Activated naive CD4-positive, alpha-beta T cell treated with anti-CD3 and anti-CD28 coated beads, Interleukin-2, amount 10 ng/mL, durations not matched to agents 7 days and 5 days (primary cell): ENCODE measurements around the gene CBX8.
A peak's percentile ranks its signal among the peaks of the same experiment; 100 is the strongest.

ENCODE experiments used
- CTCF ChIA-PET: fragments of 350-600 bp; sonication (Branson Sonifier 250); formaldehyde crosslinking; loops from one replicate; lab custom pipeline; 2021; ENCODE audit warnings: antibody characterized with exemption; lab: Charles Lee
- DNase-seq: peaks from one replicate; pipeline ENCODE4 v3.0.0-alpha.2; 2020
- H3K27ac Mint-ChIP-seq: one replicate; pipeline ENCODE4 v1.8.0; 2021; ENCODE audit warnings: mild to moderate bottlenecking, moderate library complexity, mixed read lengths
- H3K27me3 Mint-ChIP-seq: one replicate; pipeline ENCODE4 v1.8.0; 2021; ENCODE audit warnings: mild to moderate bottlenecking, mixed read lengths
- H3K36me3 Mint-ChIP-seq: one replicate; pipeline ENCODE4 v1.8.0; 2021; ENCODE audit warnings: mixed read lengths
- H3K4me1 Mint-ChIP-seq: one replicate; pipeline ENCODE4 v1.8.0; 2021; ENCODE audit warnings: mixed read lengths
- H3K4me3 Mint-ChIP-seq: one replicate; pipeline ENCODE4 v1.8.0; 2021; ENCODE audit warnings: mild to moderate bottlenecking, moderate library complexity, mixed read lengths
- H3K9me3 Mint-ChIP-seq: one replicate; pipeline ENCODE4 v1.8.0; 2021; ENCODE audit warnings: mixed read lengths

CBX8 gene

DNA sequence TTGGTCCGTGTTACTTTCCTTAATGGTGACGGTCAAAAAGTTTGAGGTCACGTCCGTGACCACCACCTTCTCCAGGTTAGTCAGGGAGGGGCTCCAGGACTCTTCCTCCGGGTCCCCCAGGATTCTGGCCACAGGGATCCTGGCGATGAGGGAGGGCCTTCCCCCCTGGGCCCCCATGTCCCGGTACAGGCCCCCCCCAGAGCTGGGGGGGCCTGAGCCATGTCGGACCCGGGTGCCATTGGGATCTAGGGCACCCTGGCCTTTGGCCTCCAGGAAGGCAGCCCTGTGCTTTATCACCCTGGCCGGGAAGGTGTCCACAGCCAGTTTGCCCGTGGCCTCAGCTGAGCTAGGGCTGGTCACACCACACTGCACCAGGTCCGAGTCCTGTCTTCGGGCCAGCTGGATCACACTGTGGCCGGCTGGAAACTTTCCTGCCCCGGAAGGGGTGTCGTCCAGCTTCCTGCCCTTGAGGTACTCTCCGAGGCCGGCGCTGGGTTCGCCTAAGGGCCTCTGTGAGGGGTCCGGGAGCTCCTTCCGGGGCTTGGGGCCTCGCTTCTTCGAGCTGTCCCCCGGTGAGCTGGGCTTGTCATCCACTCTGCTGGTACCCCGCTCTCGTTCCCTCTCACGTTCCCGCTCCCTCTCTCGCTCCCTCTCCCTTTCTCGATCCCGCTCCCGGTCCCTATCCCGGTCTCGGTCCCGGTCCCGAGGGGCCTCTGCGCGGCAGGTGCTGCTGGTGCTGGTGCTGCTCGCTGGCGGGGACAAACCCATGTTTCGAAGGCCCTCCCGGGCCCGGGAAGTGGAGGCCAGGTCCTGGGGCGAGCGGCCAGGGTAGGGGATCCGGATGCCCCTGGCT is 2.0 kb downstream of the CBX8 start:
- Mint-ChIP-seq H3K36me3 (peaks cover 16% of the 10 kb centered on the region), H3K4me1 (peaks cover 35% of the 10 kb centered on the region), H3K27ac (no peak overlapping the region), H3K9me3 (no peaks in the 10 kb centered on the region), H3K4me3 (no peak overlapping the region), H3K27me3 (peaks cover 90% of the 10 kb centered on the region)
- no peak for DNase-seq
- CTCF ChIA-PET = interaction anchor here (0.7 to 1.5 kb wide), 3 partner anchors 41 to 51 kb away, joined by 3 to 5 read pairs (median 4); no protein-coding TSS in a partner anchor

DNA sequence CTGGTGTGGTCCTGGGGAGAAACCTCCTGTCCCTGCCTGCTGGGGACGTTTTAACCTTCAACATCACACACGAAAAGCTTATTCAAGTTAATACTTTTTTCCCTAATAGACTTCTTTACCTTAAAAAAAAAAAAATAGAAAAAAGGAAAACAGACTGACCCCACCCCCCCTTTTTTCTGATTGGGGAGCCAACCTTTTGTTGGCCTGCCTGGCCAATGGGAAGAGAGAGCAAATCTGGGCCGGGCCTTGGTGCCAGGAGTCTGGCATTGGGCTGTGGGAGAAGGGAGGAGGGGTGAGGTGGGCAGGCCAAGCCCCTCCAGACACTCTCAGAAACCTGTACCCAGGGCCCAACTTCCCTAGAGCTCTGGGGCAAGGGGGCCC is 3.0 kb downstream of the CBX8 start:
- Mint-ChIP-seq H3K27ac (no peak overlapping the region), H3K4me1 (peaks cover 26% of the 10 kb centered on the region), H3K9me3 (no peaks in the 10 kb centered on the region), H3K4me3 (no peak overlapping the region), H3K36me3 (peaks cover 11% of the 10 kb centered on the region), H3K27me3 (peaks cover 90% of the 10 kb centered on the region)
- DNase-seq = no peak
- CTCF ChIA-PET = interaction anchor here (0.7 to 1.5 kb wide), 2 partner anchors 48 to 52 kb away, joined by 3 to 5 read pairs; no protein-coding TSS in a partner anchor

DNA sequence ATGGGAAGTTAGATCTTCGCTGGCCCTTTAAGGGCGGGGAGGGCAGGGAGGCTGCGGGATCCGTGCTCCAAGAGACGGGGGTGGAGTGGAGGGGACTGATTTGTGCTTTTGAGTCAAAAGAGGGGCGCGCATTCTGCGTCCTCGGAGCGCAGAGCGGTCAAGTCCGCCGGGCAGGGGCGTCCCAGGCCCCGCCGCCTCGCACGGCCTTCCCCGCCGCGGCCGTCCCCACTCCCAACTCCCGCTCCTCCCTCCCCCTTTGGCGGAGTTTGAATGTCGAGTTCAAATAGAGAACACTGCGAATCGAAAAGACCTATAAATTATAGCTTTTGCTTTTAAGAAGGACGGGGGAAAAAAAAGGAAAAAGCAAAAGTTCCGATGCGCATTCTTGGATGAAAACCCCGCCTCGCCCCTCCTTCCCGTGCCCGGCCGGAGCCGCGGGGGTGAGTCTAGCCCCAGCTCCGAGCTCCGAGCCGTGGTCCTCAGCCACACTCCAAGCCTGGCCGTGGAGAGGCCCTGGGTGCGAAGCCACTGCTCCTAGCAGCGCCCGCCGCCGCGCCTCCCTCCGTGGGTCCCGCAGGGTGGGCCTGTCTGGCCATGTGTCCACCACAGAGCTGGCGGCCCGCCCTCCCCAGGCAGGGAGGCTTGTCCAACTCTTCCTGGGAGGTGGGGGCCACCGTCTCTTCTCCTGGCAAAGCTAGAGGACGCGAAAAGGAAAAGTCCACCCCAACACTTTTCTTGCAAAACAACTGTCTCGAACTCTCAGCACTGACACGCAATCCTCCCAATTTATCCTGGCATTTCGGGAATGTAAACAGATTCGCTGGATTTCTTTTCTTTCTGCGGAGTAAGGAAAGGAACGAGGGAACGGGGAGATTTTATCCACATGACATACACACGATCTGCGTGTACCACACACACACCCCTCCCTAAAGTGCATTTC is 3.6 kb downstream of the CBX8 start:
- H3K27me3 Mint-ChIP-seq = peaks cover 90% of the 10 kb centered on the region
- H3K4me1 Mint-ChIP-seq = peaks cover 20% of the 10 kb centered on the region
- H3K27ac Mint-ChIP-seq = no peak overlapping the region
- H3K4me3 Mint-ChIP-seq = no peak overlapping the region
- peaks cover 9% of the 10 kb centered on the region for H3K36me3 Mint-ChIP-seq
- DNase-seq = no peak
- no peaks in the 10 kb centered on the region for H3K9me3 Mint-ChIP-seq
- CTCF ChIA-PET = interaction anchor here (1.5 kb wide), 1 partner anchor 47 kb away, joined by 5 read pairs; no protein-coding TSS in a partner anchor

- no peak overlapping the region for H3K4me3 Mint-ChIP-seq
- peaks cover 92% of the 10 kb centered on the region for H3K27me3 Mint-ChIP-seq
- H3K4me1 Mint-ChIP-seq = peaks cover 20% of the 10 kb centered on the region
- H3K9me3 Mint-ChIP-seq = no peaks in the 10 kb centered on the region
- peak overlapping the region; percentile 38 for H3K27ac Mint-ChIP-seq
- peaks cover 9% of the 10 kb centered on the region for H3K36me3 Mint-ChIP-seq
- no peak for DNase-seq
- CTCF ChIA-PET = no interaction called here
Measured at GRCh38 chr17:79792341-79792871, 4.5 kb downstream of the CBX8 start.

- Mint-ChIP-seq H3K27me3 (peaks cover 92% of the 10 kb centered on the region), H3K27ac (no peak overlapping the region), H3K4me1 (peaks cover 18% of the 10 kb centered on the region), H3K9me3 (no peaks in the 10 kb centered on the region), H3K4me3 (no peak overlapping the region), H3K36me3 (peaks cover 9% of the 10 kb centered on the region)
- DNase-seq = no peak
- CTCF ChIA-PET = interaction anchor here (0.7 kb wide), 1 partner anchor 47 kb away, joined by 4 read pairs; no protein-coding TSS in a partner anchor
Measured at GRCh38 chr17:79791735-79792161, 5.1 kb downstream of the CBX8 start.

DNA sequence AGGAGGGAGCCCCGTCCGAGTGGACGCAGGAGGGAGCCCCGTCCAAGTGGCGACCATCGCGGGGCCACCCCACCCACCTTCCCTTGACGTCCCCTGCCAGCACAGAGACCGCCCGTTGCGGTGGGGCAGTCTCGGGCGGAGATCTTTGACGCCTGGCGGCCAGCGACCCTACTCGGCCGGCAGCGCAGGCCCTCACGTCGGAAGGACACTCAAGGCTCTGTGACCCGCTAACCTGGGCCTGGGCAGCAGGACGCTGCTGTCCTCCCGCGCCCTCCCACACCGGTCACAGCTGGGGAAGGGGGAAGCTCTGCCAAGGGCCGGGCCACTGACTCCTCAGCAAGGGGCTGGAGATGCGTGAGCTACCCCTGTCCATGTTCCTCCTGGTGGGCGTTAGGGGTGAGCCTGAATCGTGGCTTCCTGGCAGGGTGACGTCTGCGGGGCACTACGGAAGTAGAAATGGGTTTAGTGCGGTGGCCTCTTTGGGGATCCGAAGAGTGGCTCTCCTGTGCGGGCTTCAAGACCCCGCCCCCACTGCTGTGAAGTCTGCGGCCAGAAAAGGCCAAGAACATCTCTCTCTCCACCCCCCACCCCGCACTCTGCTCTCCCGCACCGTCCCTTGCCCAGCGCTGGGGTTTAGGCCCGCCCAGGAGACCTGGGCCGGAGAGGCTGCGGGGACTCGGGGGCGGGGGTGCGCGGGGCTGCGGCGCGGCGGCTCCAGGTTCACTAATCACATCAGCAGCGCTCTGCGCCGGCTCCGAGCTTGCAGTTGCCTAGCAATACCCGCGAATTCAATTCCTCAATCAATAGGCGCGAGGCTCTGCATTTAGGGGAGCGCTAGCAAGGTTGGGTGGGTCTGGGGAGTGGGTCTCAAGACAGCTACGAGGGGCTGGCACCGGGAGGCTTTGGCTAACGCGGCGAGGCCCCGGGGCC is 5.8 kb downstream of the CBX8 start:
- Mint-ChIP-seq H3K9me3 (no peaks in the 10 kb centered on the region), H3K4me1 (peaks cover 14% of the 10 kb centered on the region), H3K4me3 (no peak overlapping the region), H3K36me3 (peaks cover 9% of the 10 kb centered on the region), H3K27me3 (peaks cover 93% of the 10 kb centered on the region), H3K27ac (no peak overlapping the region)
- CTCF ChIA-PET = interaction anchor here (0.7 to 2.2 kb wide), 3 partner anchors 14 to 46 kb away, joined by 4 to 7 read pairs (median 5); no protein-coding TSS in a partner anchor
- DNase-seq = no peak

DNA sequence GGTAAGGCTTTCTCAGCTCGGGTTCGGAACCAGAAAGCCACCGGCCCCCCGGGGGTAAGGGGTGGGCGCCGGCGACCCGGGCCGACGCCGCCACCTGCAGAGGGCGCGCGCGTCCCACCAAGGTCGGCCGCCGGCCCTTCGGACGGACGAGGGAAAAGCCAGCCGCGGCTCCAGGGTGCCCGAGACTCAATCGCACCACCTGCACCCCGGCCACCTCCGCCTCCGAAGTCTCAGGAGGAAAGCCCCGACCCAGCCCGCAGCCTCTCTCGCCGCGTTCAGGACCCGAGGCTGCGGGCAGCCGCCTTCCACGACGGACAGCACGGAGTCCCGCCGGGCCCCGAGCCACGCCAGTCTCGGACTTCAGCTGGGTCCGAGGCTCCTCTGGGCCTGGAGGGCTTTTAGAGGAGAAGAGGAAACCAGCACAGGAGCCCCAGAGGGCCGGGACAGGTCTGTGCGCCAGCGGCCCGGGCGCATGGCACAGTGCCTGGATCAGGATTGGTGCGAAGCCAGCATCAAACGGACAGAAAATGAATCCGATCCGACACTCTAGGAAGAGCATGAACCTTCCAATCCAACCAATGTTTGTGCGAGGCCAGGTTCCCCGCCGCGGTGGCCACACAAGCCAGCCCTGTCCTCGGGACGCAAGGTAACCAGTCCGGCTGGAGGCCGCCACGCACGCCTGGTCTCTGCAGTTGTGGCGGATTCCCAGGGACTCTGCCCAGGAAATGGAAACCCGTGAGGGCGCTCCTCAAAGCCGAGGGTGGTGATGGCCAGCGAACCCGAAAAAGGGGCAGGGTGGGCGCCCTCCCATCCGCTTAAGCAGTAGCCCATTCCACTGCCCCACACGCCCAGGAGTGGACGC is 6.7 kb downstream of the CBX8 start:
- Mint-ChIP-seq H3K4me3 (no peak overlapping the region), H3K27ac (no peak overlapping the region)
- no peak for DNase-seq

DNA sequence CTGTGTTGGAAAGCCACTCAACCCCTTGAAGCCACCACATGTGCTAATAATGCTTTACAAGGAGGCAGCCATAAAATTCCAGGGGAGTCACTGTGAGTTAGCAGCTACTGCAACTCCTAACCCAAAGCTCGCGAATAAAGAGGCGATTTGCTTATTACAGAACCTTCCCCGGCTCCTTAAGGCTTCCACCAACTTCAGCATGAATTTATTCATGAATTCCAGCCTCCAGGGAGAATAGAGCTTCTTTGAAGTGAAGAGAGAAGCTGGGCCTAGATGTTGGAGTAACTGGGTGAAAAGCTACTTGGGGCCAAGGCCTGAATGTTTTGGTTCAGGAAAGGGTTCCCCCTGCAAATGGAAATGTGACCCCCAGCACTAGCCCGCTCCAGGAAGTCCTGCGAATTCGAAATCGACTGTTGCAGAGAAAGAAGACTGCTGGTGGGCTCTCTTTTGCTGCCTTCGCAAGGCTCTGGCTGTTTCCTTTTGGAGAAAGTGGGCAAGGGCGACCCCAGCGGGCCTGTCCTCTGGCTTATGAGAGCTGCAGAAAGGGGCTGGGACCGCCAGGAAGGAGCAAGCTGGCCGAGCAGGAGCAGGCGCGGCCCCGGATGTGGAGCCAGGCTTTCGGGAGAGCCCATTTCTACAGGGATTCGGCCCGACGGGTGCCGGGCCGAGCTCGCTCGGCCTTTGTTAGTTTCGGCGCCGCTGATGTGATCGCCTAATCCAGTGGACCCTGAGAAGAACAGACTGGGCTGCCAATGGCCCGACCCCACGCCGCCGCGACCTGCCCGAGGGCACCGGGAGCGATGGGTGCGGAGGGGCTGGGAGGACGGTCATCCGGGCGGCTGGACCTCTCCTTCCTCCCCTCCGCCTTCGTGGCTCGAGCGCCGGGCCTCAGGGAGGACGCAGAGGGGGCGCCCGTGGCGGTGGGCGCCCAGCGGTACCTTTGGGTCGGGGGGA is 7.6 kb downstream of the CBX8 start:
- Mint-ChIP-seq H3K27ac (no peak overlapping the region), H3K36me3 (peaks cover 4% of the 10 kb centered on the region), H3K4me1 (peaks cover 8% of the 10 kb centered on the region), H3K27me3 (peaks cover 97% of the 10 kb centered on the region), H3K9me3 (no peaks in the 10 kb centered on the region), H3K4me3 (no peak overlapping the region)
- CTCF ChIA-PET = interaction anchor here (0.7 to 2.2 kb wide), 6 partner anchors 14 to 54 kb away, joined by 3 to 7 read pairs (median 3); no protein-coding TSS in a partner anchor
- DNase-seq = no peak

More for the DNA sequence above, 6.7 kb downstream of the CBX8 start:
- H3K9me3 Mint-ChIP-seq = no peaks in the 10 kb centered on the region
- H3K4me1 Mint-ChIP-seq = peaks cover 8% of the 10 kb centered on the region
- peaks cover 95% of the 10 kb centered on the region for H3K27me3 Mint-ChIP-seq
- peaks cover 6% of the 10 kb centered on the region for H3K36me3 Mint-ChIP-seq
- CTCF ChIA-PET = interaction anchor here (0.7 to 2.2 kb wide), 5 partner anchors 15 to 53 kb away, joined by 3 to 7 read pairs (median 3); no protein-coding TSS in a partner anchor

DNA sequence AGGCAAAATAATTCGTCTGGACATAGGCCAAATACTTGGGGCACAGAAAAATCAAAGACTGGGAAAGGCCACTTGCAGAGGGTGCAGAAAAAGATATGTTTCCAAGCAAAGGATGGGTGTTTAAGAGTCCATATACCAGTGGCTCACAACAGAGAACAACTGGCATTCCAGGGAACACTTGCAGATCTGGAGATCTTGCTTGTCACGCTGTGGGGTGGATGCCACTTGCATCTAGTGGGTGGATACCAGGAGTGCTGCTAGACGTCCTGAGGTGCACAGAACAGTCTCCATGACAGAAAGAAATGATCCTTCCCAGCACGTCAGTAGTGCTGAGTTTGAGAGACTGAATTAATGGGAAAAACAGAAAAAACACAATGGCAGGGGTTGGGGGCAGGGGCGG is 8.4 kb downstream of the CBX8 start:
- CTCF ChIA-PET = interaction anchor here (0.9 to 2.2 kb wide), 3 partner anchors 13 to 23 kb away, joined by 3 to 7 read pairs (median 3); no protein-coding TSS in a partner anchor
- H3K27ac Mint-ChIP-seq = no peak overlapping the region
- no peak for DNase-seq
- H3K36me3 Mint-ChIP-seq = peaks cover 1% of the 10 kb centered on the region
- no peak overlapping the region for H3K4me3 Mint-ChIP-seq
- no peaks in the 10 kb centered on the region for H3K9me3 Mint-ChIP-seq
- H3K4me1 Mint-ChIP-seq = peaks cover 5% of the 10 kb centered on the region
- peaks cover 93% of the 10 kb centered on the region for H3K27me3 Mint-ChIP-seq

DNA sequence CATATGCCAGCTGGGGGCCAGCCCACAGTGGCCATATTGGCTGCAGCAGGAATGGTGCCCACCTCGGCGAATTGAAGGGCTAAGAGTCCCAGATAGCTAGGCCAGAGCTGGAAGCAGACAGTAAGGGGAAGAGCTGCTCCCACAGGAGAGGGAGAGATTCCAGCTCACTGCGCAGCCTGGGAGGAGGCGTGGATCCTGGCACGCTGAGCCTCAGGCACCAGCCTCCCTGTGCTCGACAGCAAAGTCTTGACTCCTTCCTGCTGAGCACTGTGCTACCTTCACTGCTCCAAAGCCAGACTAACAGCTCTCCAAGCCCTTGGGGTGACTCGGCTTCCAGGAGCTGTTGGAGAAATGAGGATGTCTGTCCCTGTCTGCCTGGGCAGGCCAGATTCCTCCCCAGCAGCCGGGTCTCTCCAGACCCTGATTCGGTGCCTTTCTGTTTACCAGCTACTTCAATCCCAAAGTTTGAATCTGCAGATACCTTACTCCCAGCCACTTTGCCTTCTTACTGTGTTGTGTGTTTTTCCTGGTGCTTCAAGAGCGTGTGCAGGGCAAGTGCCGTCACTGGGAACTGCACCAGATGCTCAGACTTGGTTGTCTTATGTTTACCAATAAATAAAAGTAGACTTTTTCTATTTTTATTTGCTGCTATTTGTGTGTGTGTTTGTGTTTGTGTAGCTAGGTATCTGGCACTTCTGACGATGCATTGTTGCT is 9.8 kb downstream of the CBX8 start:
- H3K4me1 Mint-ChIP-seq = peaks cover 10% of the 10 kb centered on the region
- peaks cover 85% of the 10 kb centered on the region for H3K27me3 Mint-ChIP-seq
- H3K4me3 Mint-ChIP-seq = no peak overlapping the region
- CTCF ChIA-PET = interaction anchor here (1.0 to 1.2 kb wide), 2 partner anchors 40 to 183 kb away, joined by 4 to 5 read pairs; no protein-coding TSS in a partner anchor
- no peak for DNase-seq
- no peak overlapping the region for H3K27ac Mint-ChIP-seq
- H3K36me3 Mint-ChIP-seq = peaks cover 5% of the 10 kb centered on the region
- no peaks in the 10 kb centered on the region for H3K9me3 Mint-ChIP-seq
